Astrocyte of the cerebellum (primary cell): Measurements from ENCODE around the gene LOXL3.

Source experiments
- DNase-seq: peaks from one replicate; pipeline ENCODE4 v3.0.0-alpha.2; 2011; ENCODE audit warnings: low read depth
- H3K4me3 ChIP-seq: 2 replicates; pipeline ENCODE4 v1.5.1; 2011; ENCODE audit warnings: mild to moderate bottlenecking, low read depth, low read length, moderate library complexity
- CTCF ChIP-seq: IDR thresholded peaks from 2 replicates; pipeline ENCODE4 v1.5.1; 2012; ENCODE audit warnings: low read length, low read depth, moderate library complexity, mild to moderate bottlenecking; ENCODE audit errors: missing control alignments
- in situ Hi-C: cut with HindIII; loops from 2 replicates; pipeline ENCODE4 v1.10.0; 2017; ENCODE audit warnings: low sequenced_read_pairs

Gene LOXL3

GRCh38 chr2:74526649-74527230 lies 27.0 kb downstream of the LOXL3 start:
- DNase-seq, result no peak
- TF ChIP-seq CTCF, result no peak
- no peak overlapping the region for H3K4me3 ChIP-seq
- in situ Hi-C loops, result loop anchor here (5.0 kb wide), 1 partner anchor 89 kb away; no protein-coding TSS in a partner anchor

- H3K4me3 ChIP-seq, result no peak within 1 kb of the TSS
- no peak for DNase-seq
- in situ Hi-C loops, result loop anchor here (5.0 kb wide), 1 partner anchor 89 kb away; no protein-coding TSS in a partner anchor
- no peak for TF ChIP-seq CTCF
These were observed 27.8 kb downstream of the LOXL3 start, which contains the start of gene DQX1 for GRCh38 chr2:74525717-74526648. Gene DQX1, minus strand, starts transcription at chr2:74526231. Its CDS starts 502 bp downstream, at chr2:74525729.

- no peak for DNase-seq
- TF ChIP-seq CTCF, result no peak
- no peak overlapping the region for H3K4me3 ChIP-seq
- in situ Hi-C loops, result loop anchor here (5.0 kb wide), 1 partner anchor 88 kb away; no protein-coding TSS in a partner anchor
These were observed 28.6 kb downstream of the LOXL3 start for GRCh38 chr2:74524955-74525716.

- TF ChIP-seq CTCF, result no peak
- DNase-seq, result no peak
- in situ Hi-C loops, result no loop called here
- H3K4me3 ChIP-seq, result no peak overlapping the region
These were observed 29.7 kb downstream of the LOXL3 start for GRCh38 chr2:74524005-74524404.

GRCh38 chr2:74522516-74522915 lies 31.2 kb downstream of the LOXL3 start:
- TF ChIP-seq CTCF, result no peak
- in situ Hi-C loops, result no loop called here
- DNase-seq, result no peak
- H3K4me3 ChIP-seq, result no peak overlapping the region

- TF ChIP-seq CTCF, result no peak
- DNase-seq, result no peak
- in situ Hi-C loops, result no loop called here
- no peak overlapping the region for H3K4me3 ChIP-seq
These were observed 37.1 kb downstream of the LOXL3 start for GRCh38 chr2:74516650-74517049.
